Large intestine (tissue), 3 donors: ENCODE data around the gene PIH1D1. TPM values are rescaled to one million over a fixed set of nuclear protein-coding genes. Genes with fewer than 3 reads are reported as not detected.
"Not testable (repeated sequence)": the region's sequence is repeated elsewhere in the genome, so short reads cannot be mapped to it uniquely, and the experiment has no call there.

Experiments used
- DNase-seq, 2 donors: peaks; one replicate each; pipeline versions ENCODE4 v3.0.0 to v3.0.0-alpha.2; 2013
- H3K27ac ChIP-seq: one replicate; pipeline ENCODE4 v1.5.1; 2013; ENCODE audit warnings: low read length
- H3K27me3 ChIP-seq: 2 replicates; pipeline ENCODE4 v1.6.1; 2013; ENCODE audit warnings: low read length; ENCODE audit not compliant: control insufficient read depth, insufficient read depth
- H3K36me3 ChIP-seq: 2 replicates; pipeline ENCODE4 v1.6.1; 2013; ENCODE audit warnings: low read length; ENCODE audit not compliant: control insufficient read depth, insufficient read depth
- H3K4me1 ChIP-seq: one replicate; pipeline ENCODE4 v1.6.1; 2013; ENCODE audit warnings: low read length; ENCODE audit not compliant: control insufficient read depth, insufficient read depth
- H3K4me3 ChIP-seq: one replicate; pipeline ENCODE4 v1.5.1; 2013; ENCODE audit warnings: low read length
- H3K9me3 ChIP-seq: one replicate; pipeline ENCODE4 v1.6.1; 2013; ENCODE audit warnings: mild to moderate bottlenecking, low read depth, low read length, moderate library complexity; ENCODE audit not compliant: control insufficient read depth
- WGBS: methylation state at CpG from one replicate; pipeline ENCODE4 v1.1.5; 2013; ENCODE audit warnings: low lambda C conversion rate; ENCODE audit not compliant: insufficient coverage; 5-methylcytosine and 5-hydroxymethylcytosine counted together
- polyA plus RNA-seq: library from polyadenylated mRNA; unstranded; fragments of 120-200 nt; gene quantifications from one replicate; pipeline ENCODE4 v1.2.1, GENCODE V29; 2013

Gene PIH1D1
- polyA plus RNA-seq, 1 donor = 80.8 TPM

- Histone ChIP-seq H3K36me3 (peaks cover 31% of the 10 kb centered on the region), H3K4me1 (peaks cover 14% of the 10 kb centered on the region), H3K27me3 (no peaks in the 10 kb centered on the region), H3K27ac (no peak overlapping the region), H3K9me3 (no peaks in the 10 kb centered on the region), H3K4me3 (no peak overlapping the region)
- DNase-seq = no peak
- WGBS = no CpG with 5 or more reads among the region's 8 CpGs
These were observed 19.0 kb upstream of the PIH1D1 start for GRCh38 chr19:49470615-49470978.

GRCh38 chr19:49469828-49470614, 18.4 kb upstream of the PIH1D1 start:
- H3K9me3 ChIP-seq = no peaks in the 10 kb centered on the region
- H3K36me3 ChIP-seq = peaks cover 37% of the 10 kb centered on the region
- no peaks in the 10 kb centered on the region for H3K27me3 ChIP-seq
- DNase-seq = no peak
- 83% methylated on average over 1 of the region's 25 CpGs for WGBS
- H3K4me1 ChIP-seq = peaks cover 14% of the 10 kb centered on the region
- no peak overlapping the region for H3K4me3 ChIP-seq
- H3K27ac ChIP-seq = no peak overlapping the region

GRCh38 chr19:49468746-49469447, 17.3 kb upstream of the PIH1D1 start:
- H3K4me3 ChIP-seq = no peak overlapping the region
- H3K27me3 ChIP-seq = no peaks in the 10 kb centered on the region
- peaks cover 8% of the 10 kb centered on the region for H3K4me1 ChIP-seq
- H3K9me3 ChIP-seq = no peaks in the 10 kb centered on the region
- H3K27ac ChIP-seq = no peak overlapping the region
- peaks cover 48% of the 10 kb centered on the region for H3K36me3 ChIP-seq
- whole genome bisulfite sequencing = no CpG with 5 or more reads among the region's 15 CpGs
- DNase-seq = peak in 1 of 2 donors; percentile 42

GRCh38 chr19:49468199-49468598, 16.6 kb upstream of the PIH1D1 start:
- Histone ChIP-seq H3K27me3 (no peaks in the 10 kb centered on the region), H3K36me3 (peaks cover 50% of the 10 kb centered on the region), H3K4me3 (no peak overlapping the region), H3K9me3 (no peaks in the 10 kb centered on the region), H3K27ac (no peak overlapping the region), H3K4me1 (peaks cover 3% of the 10 kb centered on the region)
- WGBS = no CpG with 5 or more reads among the region's 19 CpGs
- no peak for DNase-seq

- no CpG with 5 or more reads among the region's 3 CpGs for WGBS
- Histone ChIP-seq H3K9me3 (peaks cover 6% of the 10 kb centered on the region), H3K36me3 (peaks cover 64% of the 10 kb centered on the region), H3K27me3 (no peaks in the 10 kb centered on the region), H3K4me3 (no peak overlapping the region), H3K27ac (no peak overlapping the region), H3K4me1 (peaks cover 3% of the 10 kb centered on the region)
- DNase-seq = no peak
These were observed 13.8 kb upstream of the PIH1D1 start for GRCh38 chr19:49465371-49465770.

GRCh38 chr19:49463960-49464740, 12.5 kb upstream of the PIH1D1 start:
- peaks cover 67% of the 10 kb centered on the region for H3K36me3 ChIP-seq
- peaks cover 6% of the 10 kb centered on the region for H3K9me3 ChIP-seq
- no CpG with 5 or more reads among the region's 39 CpGs for WGBS
- no peak overlapping the region for H3K4me3 ChIP-seq
- peaks cover 3% of the 10 kb centered on the region for H3K4me1 ChIP-seq
- no peak for DNase-seq
- no peak overlapping the region for H3K27ac ChIP-seq
- no peaks in the 10 kb centered on the region for H3K27me3 ChIP-seq

GRCh38 chr19:49462492-49462891, 10.9 kb upstream of the PIH1D1 start:
- no peaks in the 10 kb centered on the region for H3K27me3 ChIP-seq
- no peak for DNase-seq
- WGBS = 92% methylated on average over 2 of the region's 12 CpGs
- peaks cover 62% of the 10 kb centered on the region for H3K36me3 ChIP-seq
- no peaks in the 10 kb centered on the region for H3K4me1 ChIP-seq
- peaks cover 6% of the 10 kb centered on the region for H3K9me3 ChIP-seq
- H3K4me3 ChIP-seq = no peak overlapping the region
- H3K27ac ChIP-seq = no peak overlapping the region

- H3K4me1 ChIP-seq = no peaks in the 10 kb centered on the region
- no peaks in the 10 kb centered on the region for H3K27me3 ChIP-seq
- no peak overlapping the region for H3K4me3 ChIP-seq
- no CpG with 5 or more reads among the region's 37 CpGs for WGBS
- DNase-seq = no peak
- H3K27ac ChIP-seq = no peak overlapping the region
- peaks cover 6% of the 10 kb centered on the region for H3K9me3 ChIP-seq
- H3K36me3 ChIP-seq = peaks cover 57% of the 10 kb centered on the region
These were observed 10.0 kb upstream of the PIH1D1 start for GRCh38 chr19:49461656-49462055.

GRCh38 chr19:49461130-49461529, 9.5 kb upstream of the PIH1D1 start:
- no CpG with 5 or more reads among the region's 1 CpG for WGBS
- DNase-seq, H3K27ac ChIP-seq, H3K4me1 ChIP-seq, H3K27me3 ChIP-seq, H3K9me3 ChIP-seq, H3K4me3 ChIP-seq: not testable (repeated sequence)
- H3K36me3 ChIP-seq = peaks cover 53% of the 10 kb centered on the region

GRCh38 chr19:49459388-49459787, 7.8 kb upstream of the PIH1D1 start:
- Histone ChIP-seq H3K27ac (no peak overlapping the region), H3K4me1 (peaks cover under 1% of the 10 kb centered on the region), H3K36me3 (peaks cover 36% of the 10 kb centered on the region), H3K9me3 (peaks cover 6% of the 10 kb centered on the region), H3K4me3 (no peak overlapping the region), H3K27me3 (no peaks in the 10 kb centered on the region)
- no CpG with 5 or more reads among the region's 12 CpGs for WGBS
- no peak for DNase-seq
